ENCODE data around the gene RADIL.

The RADIL gene

DNA sequence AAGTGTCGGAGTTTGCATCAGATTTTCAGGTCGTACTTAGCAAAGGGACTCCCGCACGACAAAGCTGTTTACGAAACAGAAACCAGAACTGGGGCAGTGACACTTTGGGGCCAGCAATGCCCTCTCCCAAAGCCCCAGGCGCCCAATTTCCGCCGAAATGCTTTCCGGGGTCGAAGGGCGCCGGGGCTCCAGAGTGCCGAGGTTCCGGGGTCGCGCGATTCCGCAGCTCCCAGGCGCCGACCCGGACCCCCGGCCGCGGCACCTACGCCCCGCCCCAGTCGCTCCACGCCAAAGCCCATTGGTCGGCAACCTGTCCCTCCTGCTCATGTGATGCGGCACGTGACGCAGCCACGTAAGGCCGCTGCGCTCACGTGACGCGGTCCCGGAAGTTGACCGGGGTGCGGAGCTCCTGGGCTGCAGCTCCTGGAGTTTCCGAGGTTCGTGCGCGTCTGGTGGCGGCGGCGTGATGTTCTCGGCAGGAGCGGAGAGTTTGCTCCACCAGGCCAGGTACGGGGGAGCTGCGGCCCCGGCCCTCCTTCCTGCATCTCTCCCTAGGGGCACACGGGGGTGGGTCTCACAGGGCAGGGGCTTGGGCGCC is 108.2 kb downstream of the RADIL start, which contains the start of gene AP5Z1:
TSS of gene AP5Z1 (plus strand) at position 374 of the 598 bp plus-strand sequence. CDS start at position 467, 93 bp downstream.
- DNase-seq (ENCODE audit: low read depth) = peak; percentile 98

DNA sequence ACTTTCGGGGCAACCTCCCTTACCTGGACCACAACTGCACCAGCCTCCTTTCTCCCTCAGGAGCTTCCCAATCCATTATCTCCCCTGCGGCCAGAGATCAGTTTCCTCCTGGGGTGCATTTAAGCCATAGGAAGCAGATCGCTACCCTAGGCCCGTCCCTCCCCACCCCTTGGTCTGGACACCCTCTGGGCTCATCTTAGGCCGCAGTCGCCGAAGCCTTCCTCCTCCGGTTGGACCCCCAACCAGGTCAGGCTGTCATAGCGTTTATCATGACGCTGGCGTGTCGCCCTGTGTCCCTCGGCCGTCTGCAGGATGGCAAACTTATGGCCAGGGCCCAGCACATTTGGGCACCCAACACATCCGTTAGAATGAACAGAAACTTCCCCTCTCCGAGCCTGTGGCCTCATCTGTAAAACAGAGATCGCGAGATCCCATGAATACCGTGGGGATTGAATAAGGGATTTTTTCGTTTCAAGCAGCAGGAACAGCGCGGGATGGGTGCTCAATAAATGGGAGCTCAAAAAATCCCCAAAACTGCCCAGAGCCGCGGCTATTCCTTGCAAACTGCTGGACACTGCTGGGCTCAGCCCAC is 108.8 kb downstream of the RADIL start:
- DNase-seq (ENCODE audit: low read depth) = peak; percentile 82

DNA sequence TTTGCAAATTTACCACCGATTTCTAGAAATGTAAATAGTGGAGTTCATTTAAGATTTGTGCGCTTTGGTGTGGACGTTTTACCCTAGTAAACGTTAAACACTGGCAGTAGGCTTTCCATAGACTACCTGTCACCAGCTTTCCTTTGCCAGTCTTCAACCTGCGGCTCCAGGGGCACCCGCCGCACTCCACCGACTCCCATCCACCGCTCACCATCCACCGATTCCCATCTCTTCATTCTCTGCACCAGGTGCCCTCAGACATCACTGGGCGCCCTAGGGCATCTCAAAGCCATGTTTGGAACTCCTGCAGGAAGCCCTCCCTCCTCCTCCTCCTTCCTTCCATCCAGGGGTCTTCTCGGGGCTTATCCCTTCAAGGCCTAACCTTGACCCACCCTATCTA is 109.5 kb downstream of the RADIL start:
- DNase-seq (ENCODE audit: low read depth) = no peak

DNA sequence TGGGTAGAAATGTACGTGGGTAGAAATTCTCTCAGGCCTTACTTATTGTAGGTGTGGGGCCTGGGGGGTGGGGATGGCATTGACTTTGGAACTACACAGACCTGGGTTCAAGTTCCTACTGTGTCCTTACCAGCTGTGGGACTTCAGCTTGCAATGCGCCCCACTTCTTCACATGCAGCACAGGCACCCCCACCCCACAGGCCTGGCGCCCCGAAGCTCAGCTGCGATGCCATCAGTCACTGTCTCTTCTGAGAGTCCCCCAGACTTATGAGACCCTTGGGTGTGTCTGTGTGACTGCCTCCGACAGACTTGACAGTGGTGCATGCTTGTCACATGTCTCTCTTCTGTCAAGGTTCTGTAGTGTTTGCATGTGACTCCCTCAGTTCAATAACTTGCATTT is 111.2 kb downstream of the RADIL start:
- DNase-seq (ENCODE audit: low read depth) = no peak

DNA sequence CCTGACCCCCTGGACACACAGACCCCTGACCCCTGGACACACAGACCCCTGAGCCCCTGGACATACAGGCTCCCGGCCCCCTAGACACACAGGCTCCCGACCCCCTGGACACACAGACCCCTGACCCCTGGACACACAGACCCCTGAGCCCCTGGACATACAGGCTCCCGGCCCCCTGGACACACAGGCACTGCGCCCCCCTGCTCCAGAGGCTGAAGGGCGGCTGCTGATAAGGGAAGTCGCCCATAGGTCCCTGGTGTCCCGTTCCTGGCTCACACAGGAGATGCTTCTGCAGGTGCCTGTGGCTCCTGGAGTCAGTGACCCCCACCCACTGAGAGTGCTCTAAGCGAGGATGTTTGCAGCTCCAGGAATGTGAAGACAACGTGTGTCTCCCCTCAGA is 111.8 kb downstream of the RADIL start:
- no peak for DNase-seq (ENCODE audit: low read depth)

DNA sequence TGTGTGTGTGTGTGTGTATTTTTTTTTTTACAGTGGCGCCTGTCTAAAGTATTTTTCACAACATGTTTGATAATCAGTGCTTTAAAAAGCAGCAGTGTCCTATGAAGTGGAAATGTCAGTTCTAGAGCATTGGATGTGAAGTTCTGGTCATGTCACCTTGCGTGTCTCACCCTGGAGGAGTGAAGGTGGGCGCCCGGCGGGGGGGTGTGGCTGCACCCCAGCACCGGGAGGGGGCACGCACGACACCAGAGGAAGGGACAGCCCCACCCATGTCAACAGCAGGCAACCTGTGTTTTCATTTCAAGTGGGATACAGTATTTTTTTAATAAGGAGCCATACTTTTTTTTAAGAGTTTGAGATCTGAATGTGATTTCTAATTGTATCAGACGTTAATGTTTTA is 112.6 kb downstream of the RADIL start:
- no peak for DNase-seq (ENCODE audit: low read depth)

DNA sequence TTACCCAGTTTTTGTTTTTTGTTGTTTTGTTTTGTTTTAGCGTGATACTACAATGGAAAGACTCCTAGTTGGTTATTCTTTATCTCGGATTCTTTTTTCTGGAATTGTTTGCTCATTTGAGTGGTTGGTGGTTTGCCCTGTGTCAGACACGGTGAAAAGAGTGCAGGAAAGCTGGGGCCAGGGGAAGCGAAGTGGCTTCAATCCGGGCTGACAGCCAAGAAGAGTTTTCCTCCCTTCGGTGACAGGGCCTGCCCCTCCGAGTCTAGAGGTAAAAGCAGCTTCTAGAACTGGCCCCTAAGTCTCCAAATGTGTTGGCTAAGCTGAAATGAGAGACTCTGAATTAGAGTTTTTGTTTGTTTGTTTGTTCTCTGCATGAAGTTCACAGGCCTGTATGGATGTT is 113.8 kb downstream of the RADIL start:
- DNase-seq (ENCODE audit: low read depth) = no peak

DNA sequence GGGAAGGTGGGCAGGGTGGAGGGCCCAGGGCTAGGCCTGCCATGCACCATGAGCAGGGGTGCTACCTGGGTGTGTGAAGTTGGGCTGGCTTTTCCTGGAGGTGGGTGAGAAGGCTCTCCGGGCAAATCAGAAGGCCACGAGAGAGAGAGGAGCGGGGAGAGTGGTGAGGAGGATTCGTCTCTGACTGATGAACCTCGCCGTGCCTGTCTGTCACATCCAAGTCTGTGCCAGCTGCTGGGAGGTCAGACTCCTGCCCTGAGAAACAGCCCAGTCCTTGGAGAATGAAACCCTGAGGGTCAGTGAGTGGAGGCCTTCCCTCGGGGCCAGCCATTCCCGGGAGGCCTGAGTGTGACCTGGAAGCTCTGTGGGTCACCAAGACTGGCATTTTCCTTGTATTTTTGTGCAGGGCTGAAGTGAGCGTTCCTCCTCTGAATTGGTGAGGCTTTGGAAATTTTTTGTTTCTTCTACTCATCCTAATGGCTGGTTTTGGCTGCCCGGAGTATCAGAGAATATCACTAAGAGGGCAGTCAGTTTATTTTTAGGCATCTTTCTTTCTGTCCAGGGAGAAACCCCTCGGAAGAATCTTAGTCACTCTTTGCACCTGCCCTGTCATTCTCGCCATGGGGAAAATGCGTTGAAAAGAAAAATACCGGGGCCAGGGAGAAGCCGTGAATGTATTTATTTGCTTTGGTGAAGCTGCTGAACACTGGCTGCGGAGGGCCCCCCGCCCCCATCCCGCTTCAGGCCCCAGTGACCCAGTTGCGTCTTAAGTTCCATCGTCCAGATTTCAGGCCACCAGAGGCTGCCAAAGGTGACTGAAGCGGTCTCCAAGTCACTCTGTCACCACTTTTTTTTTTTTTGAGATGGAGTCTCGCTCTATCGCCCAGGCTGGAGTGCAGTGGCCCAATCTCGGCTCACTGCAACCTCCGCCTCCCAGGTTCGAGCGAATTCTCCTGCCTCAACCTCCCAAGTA is 114.6 kb downstream of the RADIL start:
- DNase-seq (ENCODE audit: low read depth) = no peak

DNA sequence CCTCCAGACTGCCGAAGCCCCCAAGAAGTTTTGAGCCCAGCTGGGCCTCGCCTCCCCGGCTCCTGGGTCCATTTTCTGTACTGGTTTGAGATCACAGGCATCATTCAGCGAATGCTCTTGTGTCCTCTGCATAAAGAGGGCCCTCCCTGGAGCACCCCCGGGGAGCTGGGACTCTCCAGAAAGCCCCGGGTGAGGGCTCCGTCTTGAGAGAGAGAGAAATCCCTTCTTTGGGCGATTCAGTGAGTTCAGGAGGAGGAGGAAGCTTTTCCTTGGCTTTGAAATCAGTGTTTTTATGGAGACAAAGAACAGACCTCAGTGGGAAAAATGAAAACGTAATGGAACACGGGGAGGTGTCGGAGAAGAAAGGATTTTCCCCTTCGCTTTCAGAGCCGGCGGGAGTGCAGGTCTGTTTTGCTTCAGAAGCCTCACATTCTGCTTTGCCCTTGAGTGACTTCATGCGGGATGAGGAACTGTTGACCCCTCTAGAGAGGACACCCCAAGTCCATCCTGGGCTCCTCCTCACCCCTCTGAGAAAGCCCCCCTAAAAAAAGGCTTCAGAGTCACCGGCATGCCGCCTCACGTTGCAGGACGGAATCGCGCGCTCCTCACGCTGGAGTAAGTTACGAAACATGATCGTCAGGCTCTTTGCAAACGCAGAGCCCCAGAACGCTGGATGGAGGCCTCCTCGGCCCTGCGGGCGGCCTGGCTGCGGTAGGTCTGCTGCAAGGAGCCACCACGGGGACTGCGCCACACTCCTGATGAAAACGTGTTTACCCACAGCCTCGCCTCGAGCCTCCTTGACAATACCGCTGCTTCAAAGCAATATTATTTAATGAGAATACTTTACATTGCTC is 116.6 kb downstream of the RADIL start:
- no peak for DNase-seq (ENCODE audit: low read depth)

DNA sequence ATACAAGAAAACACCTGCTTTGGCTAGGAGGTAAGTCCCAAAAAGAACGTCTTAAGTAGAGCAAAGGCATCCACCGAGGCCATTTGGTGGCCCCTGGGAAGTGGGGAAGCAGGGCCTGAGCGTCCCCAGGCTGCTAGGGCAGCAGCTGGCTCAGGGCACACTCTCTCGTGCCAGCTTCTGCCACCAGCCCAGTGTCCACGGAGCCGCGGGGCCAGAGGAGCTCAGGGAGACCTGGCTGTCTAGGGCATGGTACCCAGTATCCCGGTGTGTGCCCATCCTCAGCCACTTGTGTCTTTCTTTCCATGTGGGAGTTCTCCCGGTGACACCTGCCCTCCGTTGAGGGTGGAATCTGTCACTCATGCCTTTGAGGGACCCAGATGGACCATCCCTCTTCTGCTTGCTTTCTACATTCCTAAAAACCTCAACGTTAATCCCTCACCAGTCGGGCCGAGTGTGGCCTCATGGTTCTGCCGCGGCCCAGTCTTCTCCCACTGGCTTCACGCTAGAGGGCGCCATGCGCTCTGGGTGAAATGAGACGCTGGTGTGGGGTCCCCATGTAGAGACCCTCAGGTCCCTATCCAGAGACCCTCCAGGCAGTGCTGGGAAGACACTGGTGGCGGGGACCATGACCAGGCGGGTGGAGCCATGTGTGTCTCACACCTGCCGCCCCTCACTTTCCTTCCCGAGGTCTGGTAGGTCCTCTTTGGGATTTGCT is 117.6 kb downstream of the RADIL start:
- no peak for DNase-seq (ENCODE audit: low read depth)

DNA sequence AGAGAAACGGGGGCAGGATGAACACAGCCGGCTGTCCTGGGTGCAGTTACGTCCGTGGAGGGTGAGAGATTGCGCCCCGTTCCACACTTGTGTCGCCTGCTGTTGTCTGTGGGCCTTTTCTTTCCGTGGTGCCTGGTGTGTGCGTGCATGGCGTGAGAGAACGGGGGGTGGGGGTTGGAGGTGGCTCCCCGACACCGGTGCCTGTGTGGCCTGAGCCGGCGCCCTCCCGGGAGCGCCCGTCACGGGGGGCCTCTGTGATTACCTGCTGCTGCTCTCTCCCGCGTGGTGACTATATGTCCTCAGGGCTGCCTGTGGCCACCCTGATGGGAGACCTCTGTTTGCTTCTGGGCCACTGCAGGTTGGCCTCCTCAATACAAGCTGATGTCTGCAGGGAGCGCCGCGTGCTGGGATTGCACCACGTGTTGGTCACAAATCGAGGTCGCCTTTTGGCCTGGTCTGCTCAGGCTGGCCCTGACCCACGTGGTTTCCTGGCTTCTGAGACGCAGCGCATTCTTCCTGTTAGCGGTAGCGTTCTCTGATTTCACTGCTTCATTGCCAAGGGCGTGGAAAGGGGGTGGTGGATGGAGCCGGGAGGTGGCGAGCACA is 119.0 kb downstream of the RADIL start:
- DNase-seq (ENCODE audit: low read depth) = no peak

DNA sequence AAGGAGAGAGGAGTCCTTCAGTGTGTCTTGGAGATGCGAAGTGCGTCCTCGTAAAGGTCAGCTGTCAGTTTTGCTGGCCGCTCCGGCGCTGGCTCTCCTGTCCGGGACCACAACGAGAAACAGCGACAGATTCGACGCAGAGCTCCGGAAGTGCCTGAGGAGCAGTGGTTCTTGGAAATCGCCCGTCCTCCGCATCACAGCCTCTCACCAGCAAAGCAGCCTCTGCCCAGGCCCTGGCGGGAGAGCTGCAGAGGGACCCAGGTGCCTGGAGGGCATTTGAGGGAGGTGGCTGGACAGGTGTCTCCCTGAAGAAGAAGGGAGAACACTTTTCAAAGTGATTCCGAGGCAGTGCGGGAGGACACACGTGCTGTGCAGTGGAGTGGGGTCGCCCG is 119.7 kb downstream of the RADIL start:
- no peak for DNase-seq (ENCODE audit: low read depth)

DNA sequence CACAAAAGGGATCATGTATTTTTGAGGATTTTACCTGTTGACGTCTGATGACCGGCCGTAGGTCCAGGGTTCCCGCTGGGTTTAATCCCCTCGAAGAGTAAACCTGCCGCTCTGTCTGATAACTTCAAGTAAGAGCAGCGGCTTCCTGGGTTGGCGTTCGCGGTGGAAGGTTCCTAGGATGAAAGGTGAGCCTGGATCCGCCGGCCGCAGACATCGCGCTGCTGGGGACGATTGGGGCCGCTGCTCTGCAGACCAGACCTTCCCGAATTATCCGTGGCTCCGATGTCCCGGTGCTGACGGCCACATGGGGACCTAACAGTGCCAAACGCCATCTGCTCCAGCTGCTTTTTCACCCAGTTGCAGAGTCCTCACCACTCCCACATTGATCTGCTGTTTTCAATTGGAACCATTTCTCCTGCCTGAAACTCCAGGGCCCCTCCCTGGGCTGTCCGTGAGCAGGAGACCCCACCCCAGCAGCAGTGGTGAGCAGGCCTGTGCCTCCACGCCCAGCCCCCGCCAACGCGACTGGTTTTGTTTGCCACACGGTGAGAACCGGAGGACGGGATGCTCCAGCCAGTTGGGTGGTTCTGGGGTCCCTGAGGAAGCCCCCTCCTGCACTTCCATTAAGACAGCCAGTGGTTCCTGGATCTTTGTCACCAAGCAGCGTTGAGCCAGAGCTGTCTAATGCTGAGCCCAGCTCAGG is 120.3 kb downstream of the RADIL start:
- no peak for DNase-seq (ENCODE audit: low read depth)

DNA sequence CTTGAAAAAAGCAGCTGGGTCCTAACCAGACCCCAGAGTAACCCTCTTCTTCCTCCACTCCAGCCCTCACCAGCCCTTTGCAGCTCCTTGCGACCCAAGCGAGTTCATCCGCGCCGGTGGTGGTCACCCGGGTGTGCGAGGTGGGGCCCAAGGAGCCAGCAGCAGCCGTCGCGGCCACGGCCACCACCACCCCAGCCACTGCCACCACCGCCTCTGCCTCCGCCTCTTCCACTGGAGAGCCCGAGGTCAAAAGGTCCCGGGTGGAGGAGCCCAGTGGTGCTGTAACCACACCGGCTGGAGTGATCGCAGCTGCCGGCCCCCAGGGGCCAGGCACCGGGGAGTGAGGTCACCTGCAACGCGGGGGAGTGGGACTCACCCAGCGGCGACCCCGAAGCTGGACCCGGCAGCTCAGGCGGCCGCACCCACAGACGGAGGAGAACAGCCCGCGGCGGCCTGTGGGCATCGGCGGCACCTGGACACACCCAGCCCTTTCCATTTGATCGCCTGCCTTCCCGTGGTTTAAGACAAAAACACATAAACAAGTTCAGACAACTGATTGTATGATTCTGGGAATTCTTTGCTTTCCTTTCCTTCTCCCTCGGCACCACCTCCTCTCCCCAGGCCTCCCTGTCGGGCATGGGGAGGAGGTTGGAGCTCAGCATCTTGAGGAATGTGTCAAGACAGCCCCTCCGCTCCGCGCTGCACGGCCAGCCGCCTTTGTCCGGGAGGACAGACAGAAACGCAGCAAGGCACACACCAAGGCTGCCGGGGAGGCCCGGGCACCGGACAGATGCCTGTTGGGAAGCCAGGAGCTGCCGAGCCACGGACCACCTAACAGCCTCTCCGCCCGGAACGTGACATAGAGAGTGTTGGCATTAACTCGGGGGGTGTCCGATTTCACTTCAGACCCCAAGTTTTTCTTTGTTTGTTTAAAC is 121.1 kb downstream of the RADIL start:
- DNase-seq (ENCODE audit: low read depth) = no peak

DNA sequence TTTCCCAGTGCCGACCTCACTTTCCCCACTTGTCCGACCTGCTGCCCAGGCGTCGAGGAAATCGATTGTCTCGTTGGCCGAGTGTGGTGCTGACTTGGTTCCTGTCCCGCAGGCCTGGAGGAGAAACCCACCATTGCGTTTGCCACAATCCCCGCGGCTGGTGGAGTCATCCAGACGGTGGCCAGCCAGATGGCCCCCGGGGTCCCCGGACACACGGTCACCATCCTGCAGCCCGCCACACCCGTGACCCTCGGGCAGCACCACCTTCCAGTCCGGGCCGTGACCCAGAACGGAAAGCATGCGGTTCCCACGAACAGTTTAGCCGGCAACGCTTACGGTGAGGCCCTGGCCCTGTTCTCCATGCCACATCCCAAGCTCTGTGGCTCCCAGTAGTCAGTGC is 122.6 kb downstream of the RADIL start:
- DNase-seq (ENCODE audit: low read depth) = no peak

DNA sequence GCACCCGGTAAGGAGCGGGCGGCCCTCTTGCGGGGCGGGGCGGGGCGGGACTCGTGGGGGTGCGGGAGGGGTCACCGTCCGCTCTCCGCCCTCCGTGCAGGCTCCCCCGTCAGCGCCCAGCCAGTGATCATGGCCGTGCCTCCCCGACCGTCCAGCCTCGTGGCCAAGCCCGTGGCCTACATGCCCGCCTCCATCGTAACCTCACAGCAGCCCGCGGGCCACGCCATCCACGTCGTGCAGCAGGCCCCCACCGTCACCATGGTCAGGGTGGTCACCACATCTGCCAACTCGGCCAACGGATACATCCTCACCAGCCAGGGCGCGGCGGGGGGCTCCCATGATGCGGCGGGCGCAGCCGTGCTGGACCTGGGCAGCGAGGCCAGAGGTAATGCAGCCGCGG is 124.3 kb downstream of the RADIL start:
- no peak for DNase-seq (ENCODE audit: low read depth)

DNA sequence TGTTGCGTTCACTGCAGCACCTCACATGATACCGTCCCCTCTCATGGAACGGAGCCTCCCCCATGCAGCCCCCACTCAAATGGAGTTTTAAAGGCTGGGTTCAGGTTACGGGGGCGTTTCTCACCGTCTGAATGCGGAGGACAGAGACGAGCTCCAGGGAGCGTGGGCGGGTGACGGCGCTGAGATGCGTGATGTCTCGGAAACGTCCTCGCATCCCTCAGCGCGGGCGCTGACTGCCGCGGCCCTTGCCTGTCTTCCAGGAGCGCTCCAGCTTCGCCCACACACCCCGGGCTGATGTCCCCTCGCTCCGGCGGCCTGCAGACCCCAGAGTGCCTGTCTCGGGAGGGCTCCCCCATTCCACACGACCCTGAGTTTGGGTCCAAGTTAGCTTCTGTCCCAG is 124.7 kb downstream of the RADIL start:
- no peak for DNase-seq (ENCODE audit: low read depth)

DNA sequence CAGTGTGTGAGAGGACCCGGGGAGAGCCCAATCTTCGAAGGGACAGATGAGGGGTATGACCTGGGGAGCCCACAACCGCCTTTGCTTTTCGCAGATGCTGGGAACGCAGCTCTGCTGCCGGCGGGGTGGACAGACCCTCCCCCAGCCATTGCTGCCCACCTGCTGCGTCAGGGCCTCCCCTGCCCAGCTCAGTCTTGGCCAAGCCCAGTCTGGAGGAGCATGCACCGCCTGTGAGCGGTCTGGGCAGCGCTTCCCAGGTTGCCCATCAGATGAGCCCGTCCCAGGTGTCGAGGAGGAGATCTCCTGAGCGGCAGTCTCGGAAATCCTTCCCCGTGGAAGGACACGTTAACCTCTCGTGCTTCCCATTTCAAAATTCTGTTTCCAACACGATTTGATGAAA is 125.4 kb downstream of the RADIL start:
- DNase-seq (ENCODE audit: low read depth) = no peak

DNA sequence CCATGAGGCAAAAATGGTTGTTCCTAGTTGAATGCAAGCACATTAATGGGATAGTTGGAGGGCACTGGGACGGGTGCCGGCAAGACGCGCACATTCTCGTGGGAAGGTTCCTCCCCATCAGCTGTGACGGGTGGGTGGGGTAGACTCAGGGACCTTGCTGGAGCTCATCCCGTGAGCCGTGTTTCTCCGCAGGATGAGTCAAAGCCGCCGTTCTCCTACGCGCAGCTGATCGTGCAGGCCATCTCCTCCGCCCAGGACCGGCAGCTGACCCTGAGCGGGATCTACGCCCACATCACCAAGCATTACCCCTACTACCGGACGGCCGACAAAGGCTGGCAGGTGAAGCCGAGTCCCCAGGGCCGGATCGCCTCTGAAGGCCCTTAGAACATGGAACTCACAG is 128.5 kb downstream of the RADIL start:
- DNase-seq (ENCODE audit: low read depth) = no peak

All from ELR (cell line).